Memory B cell (primary cell): ENCODE measurements around the gene COL20A1.

ENCODE experiments used
- ATAC-seq: fragments of 150-1000 bp; cut with Tn5 transposase; 2 replicates; pipeline ENCODE4 v1.10.0; 2021; ENCODE audit warnings: low read depth, mild to moderate bottlenecking, moderate library complexity
- DNase-seq, 2 donors: peaks; one replicate each; pipeline ENCODE4 v3.0.0; 2022; ENCODE audit warnings: low spot score in 2 of 2
- H3K27ac Mint-ChIP-seq: one replicate; pipeline ENCODE4 v1.8.0; 2022; ENCODE audit warnings: mild to moderate bottlenecking, moderate library complexity, mixed read lengths
- H3K27me3 Mint-ChIP-seq: one replicate; pipeline ENCODE4 v1.8.0; 2022; ENCODE audit warnings: mixed read lengths
- H3K36me3 Mint-ChIP-seq: one replicate; pipeline ENCODE4 v1.8.0; 2022; ENCODE audit warnings: mild to moderate bottlenecking, mixed read lengths
- H3K4me1 Mint-ChIP-seq: one replicate; pipeline ENCODE4 v1.8.0; 2022; ENCODE audit warnings: mixed read lengths
- H3K4me3 Mint-ChIP-seq: one replicate; pipeline ENCODE4 v1.8.0; 2022; ENCODE audit warnings: mild to moderate bottlenecking, moderate library complexity, mixed read lengths
- H3K9me3 Mint-ChIP-seq: one replicate; pipeline ENCODE4 v1.8.0; 2022; ENCODE audit warnings: mixed read lengths

COL20A1 gene

GRCh38 chr20:63255931-63256704, 36.9 kb upstream of the COL20A1 start:
- Mint-ChIP-seq H3K27me3 (peaks cover 33% of the 10 kb centered on the region), H3K27ac (no peak overlapping the region), H3K36me3 (no peaks in the 10 kb centered on the region), H3K4me1 (peaks cover 8% of the 10 kb centered on the region), H3K4me3 (no peak overlapping the region), H3K9me3 (no peaks in the 10 kb centered on the region)
- ATAC-seq (no peak), DNase-seq (no peak)

GRCh38 chr20:63256954-63257353, 36.0 kb upstream of the COL20A1 start:
- ATAC-seq (no peak), DNase-seq (no peak)
- Mint-ChIP-seq H3K4me1 (peaks cover 8% of the 10 kb centered on the region), H3K27me3 (peaks cover 33% of the 10 kb centered on the region), H3K27ac (no peak overlapping the region), H3K4me3 (no peak overlapping the region), H3K36me3 (no peaks in the 10 kb centered on the region), H3K9me3 (no peaks in the 10 kb centered on the region)

- Mint-ChIP-seq H3K4me3 (no peak overlapping the region), H3K27ac (no peak overlapping the region), H3K27me3 (peaks cover 38% of the 10 kb centered on the region), H3K36me3 (no peaks in the 10 kb centered on the region), H3K9me3 (no peaks in the 10 kb centered on the region), H3K4me1 (peaks cover 11% of the 10 kb centered on the region)
- ATAC-seq (no peak), DNase-seq (no peak)
These were observed 35.4 kb upstream of the COL20A1 start for GRCh38 chr20:63257629-63258028.

GRCh38 chr20:63258781-63259180, 34.2 kb upstream of the COL20A1 start:
- peaks cover 35% of the 10 kb centered on the region for H3K27me3 Mint-ChIP-seq
- DNase-seq (no peak), ATAC-seq (no peak)
- no peak overlapping the region for H3K27ac Mint-ChIP-seq
- H3K9me3 Mint-ChIP-seq: no peaks in the 10 kb centered on the region
- H3K4me3 Mint-ChIP-seq: no peak overlapping the region
- peaks cover 7% of the 10 kb centered on the region for H3K4me1 Mint-ChIP-seq
- no peaks in the 10 kb centered on the region for H3K36me3 Mint-ChIP-seq

GRCh38 chr20:63259734-63260460, 33.1 kb upstream of the COL20A1 start:
- Mint-ChIP-seq H3K4me1 (peaks cover 7% of the 10 kb centered on the region), H3K27me3 (peaks cover 39% of the 10 kb centered on the region), H3K9me3 (no peaks in the 10 kb centered on the region), H3K27ac (no peak overlapping the region), H3K4me3 (no peak overlapping the region), H3K36me3 (peaks cover 2% of the 10 kb centered on the region)
- ATAC-seq: no peak
- no peak for DNase-seq

- H3K36me3 Mint-ChIP-seq: peaks cover 2% of the 10 kb centered on the region
- H3K4me1 Mint-ChIP-seq: peaks cover 7% of the 10 kb centered on the region
- no peak for DNase-seq
- ATAC-seq: no peak
- peaks cover 40% of the 10 kb centered on the region for H3K27me3 Mint-ChIP-seq
- H3K9me3 Mint-ChIP-seq: no peaks in the 10 kb centered on the region
- H3K4me3 Mint-ChIP-seq: no peak overlapping the region
- no peak overlapping the region for H3K27ac Mint-ChIP-seq
These were observed 32.5 kb upstream of the COL20A1 start for GRCh38 chr20:63260521-63260920.

- Mint-ChIP-seq H3K27me3 (peaks cover 40% of the 10 kb centered on the region), H3K9me3 (no peaks in the 10 kb centered on the region), H3K27ac (no peak overlapping the region), H3K36me3 (peaks cover 2% of the 10 kb centered on the region), H3K4me1 (peaks cover 7% of the 10 kb centered on the region), H3K4me3 (no peak overlapping the region)
- DNase-seq: no peak
- no peak for ATAC-seq
These were observed 31.8 kb upstream of the COL20A1 start for GRCh38 chr20:63261060-63261794.

- Mint-ChIP-seq H3K4me3 (no peak overlapping the region), H3K27ac (no peak overlapping the region), H3K27me3 (peaks cover 36% of the 10 kb centered on the region), H3K36me3 (peaks cover 2% of the 10 kb centered on the region), H3K9me3 (no peaks in the 10 kb centered on the region), H3K4me1 (peaks cover 5% of the 10 kb centered on the region)
- no peak for DNase-seq
- ATAC-seq: no peak
These were observed 31.0 kb upstream of the COL20A1 start for GRCh38 chr20:63261795-63262528.

- ATAC-seq: no peak
- no peaks in the 10 kb centered on the region for H3K9me3 Mint-ChIP-seq
- no peak overlapping the region for H3K4me3 Mint-ChIP-seq
- H3K4me1 Mint-ChIP-seq: peaks cover 3% of the 10 kb centered on the region
- no peak for DNase-seq
- peaks cover 2% of the 10 kb centered on the region for H3K36me3 Mint-ChIP-seq
- H3K27ac Mint-ChIP-seq: no peak overlapping the region
- H3K27me3 Mint-ChIP-seq: peaks cover 29% of the 10 kb centered on the region
These were observed 30.1 kb upstream of the COL20A1 start for GRCh38 chr20:63262836-63263235.

- Mint-ChIP-seq H3K9me3 (no peaks in the 10 kb centered on the region), H3K27me3 (peaks cover 29% of the 10 kb centered on the region), H3K4me3 (no peak overlapping the region), H3K36me3 (peaks cover 2% of the 10 kb centered on the region), H3K4me1 (peaks cover 3% of the 10 kb centered on the region), H3K27ac (no peak overlapping the region)
- DNase-seq (no peak), ATAC-seq (no peak)
These were observed 29.0 kb upstream of the COL20A1 start for GRCh38 chr20:63264000-63264399.

- H3K27ac Mint-ChIP-seq: no peak overlapping the region
- ATAC-seq: no peak
- H3K9me3 Mint-ChIP-seq: no peaks in the 10 kb centered on the region
- DNase-seq: no peak
- peaks cover 2% of the 10 kb centered on the region for H3K36me3 Mint-ChIP-seq
- no peak overlapping the region for H3K4me3 Mint-ChIP-seq
- H3K4me1 Mint-ChIP-seq: peaks cover 3% of the 10 kb centered on the region
- peaks cover 26% of the 10 kb centered on the region for H3K27me3 Mint-ChIP-seq
These were observed 28.5 kb upstream of the COL20A1 start for GRCh38 chr20:63264519-63264918.

GRCh38 chr20:63265891-63266515, 27.0 kb upstream of the COL20A1 start:
- Mint-ChIP-seq H3K27ac (no peak overlapping the region), H3K36me3 (peaks cover 2% of the 10 kb centered on the region), H3K9me3 (no peaks in the 10 kb centered on the region), H3K4me3 (no peak overlapping the region), H3K27me3 (peaks cover 18% of the 10 kb centered on the region), H3K4me1 (peaks cover 3% of the 10 kb centered on the region)
- DNase-seq (no peak), ATAC-seq (no peak)

- no peak for DNase-seq
- no peak for ATAC-seq
- Mint-ChIP-seq H3K4me1 (peaks cover 3% of the 10 kb centered on the region), H3K4me3 (no peak overlapping the region), H3K36me3 (peaks cover 2% of the 10 kb centered on the region), H3K9me3 (no peaks in the 10 kb centered on the region), H3K27ac (no peak overlapping the region), H3K27me3 (peaks cover 13% of the 10 kb centered on the region)
These were observed 25.3 kb upstream of the COL20A1 start for GRCh38 chr20:63267691-63268090.
